ENCODE results near the gene PDSS2. TPM values are rescaled to one million over a fixed set of nuclear protein-coding genes. Genes with fewer than 3 reads are reported as not detected.

Gene PDSS2
- total RNA-seq, 1 experiment from 2014 or later = 16.1 TPM

GRCh38 chr6:107108201-107108890 lies 351.0 kb downstream of the PDSS2 start:
- ChIA-PET POLR2A (ENCODE audit: low non-redundant PET) (no interaction called here), CTCF (no interaction called here)
- TF ChIP-seq, protein P1, sequence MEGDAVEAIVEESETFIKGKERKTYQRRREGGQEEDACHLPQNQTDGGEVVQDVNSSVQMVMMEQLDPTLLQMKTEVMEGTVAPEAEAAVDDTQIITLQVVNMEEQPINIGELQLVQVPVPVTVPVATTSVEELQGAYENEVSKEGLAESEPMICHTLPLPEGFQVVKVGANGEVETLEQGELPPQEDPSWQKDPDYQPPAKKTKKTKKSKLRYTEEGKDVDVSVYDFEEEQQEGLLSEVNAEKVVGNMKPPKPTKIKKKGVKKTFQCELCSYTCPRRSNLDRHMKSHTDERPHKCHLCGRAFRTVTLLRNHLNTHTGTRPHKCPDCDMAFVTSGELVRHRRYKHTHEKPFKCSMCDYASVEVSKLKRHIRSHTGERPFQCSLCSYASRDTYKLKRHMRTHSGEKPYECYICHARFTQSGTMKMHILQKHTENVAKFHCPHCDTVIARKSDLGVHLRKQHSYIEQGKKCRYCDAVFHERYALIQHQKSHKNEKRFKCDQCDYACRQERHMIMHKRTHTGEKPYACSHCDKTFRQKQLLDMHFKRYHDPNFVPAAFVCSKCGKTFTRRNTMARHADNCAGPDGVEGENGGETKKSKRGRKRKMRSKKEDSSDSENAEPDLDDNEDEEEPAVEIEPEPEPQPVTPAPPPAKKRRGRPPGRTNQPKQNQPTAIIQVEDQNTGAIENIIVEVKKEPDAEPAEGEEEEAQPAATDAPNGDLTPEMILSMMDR (conservative IDR thresholded peaks at IDR 0.05; ENCODE audit: low read depth, low read length) = no peak
- no peak for TF ChIP-seq EZH2 (IDR thresholded peaks at IDR 0.05; ENCODE audit: borderline replicate concordance, low read depth, low read length, poor library complexity, severe bottlenecking)
- Histone ChIP-seq H3K4me3 (ENCODE audit: low read depth, low read length, poor library complexity, severe bottlenecking) (no peak overlapping the region), H3K27ac (ENCODE audit: low read depth, low read length, poor library complexity, severe bottlenecking) (no peak overlapping the region), H3K36me3 (ENCODE audit: insufficient read depth, low read length, poor library complexity, severe bottlenecking) (no peaks in the 10 kb centered on the region), H3K4me1 (ENCODE audit: insufficient read depth, low read length, poor library complexity, severe bottlenecking) (no peaks in the 10 kb centered on the region), H3K9me3 (ENCODE audit: low read depth, low read length, poor library complexity, severe bottlenecking) (no peaks in the 10 kb centered on the region), H3K27me3 (replicated peaks; ENCODE audit: insufficient read depth, low read depth, low read length, poor library complexity) (no peaks in the 10 kb centered on the region)
- no peak for DNase-seq (ENCODE audit: low spot score)
- BruUV-seq (replicated peaks) = no TSS peak
- intact Hi-C loops (cut with micrococcal nuclease; ENCODE audit: unreplicated experiment) = no loop called here

GRCh38 chr6:107107791-107108190 lies 351.6 kb downstream of the PDSS2 start:
- intact Hi-C loops (cut with micrococcal nuclease; ENCODE audit: unreplicated experiment) = no loop called here
- Histone ChIP-seq H3K9me3 (ENCODE audit: low read depth, low read length, poor library complexity, severe bottlenecking) (no peaks in the 10 kb centered on the region), H3K27me3 (replicated peaks; ENCODE audit: insufficient read depth, low read depth, low read length, poor library complexity) (no peaks in the 10 kb centered on the region), H3K4me3 (ENCODE audit: low read depth, low read length, poor library complexity, severe bottlenecking) (no peak overlapping the region), H3K36me3 (ENCODE audit: insufficient read depth, low read length, poor library complexity, severe bottlenecking) (no peaks in the 10 kb centered on the region), H3K4me1 (ENCODE audit: insufficient read depth, low read length, poor library complexity, severe bottlenecking) (no peaks in the 10 kb centered on the region), H3K27ac (ENCODE audit: low read depth, low read length, poor library complexity, severe bottlenecking) (no peak overlapping the region)
- ChIA-PET CTCF (no interaction called here), POLR2A (ENCODE audit: low non-redundant PET) (no interaction called here)
- no TSS peak for BruUV-seq (replicated peaks)
- TF ChIP-seq, protein P1 (conservative IDR thresholded peaks at IDR 0.05; ENCODE audit: low read depth, low read length) = no peak
- no peak for TF ChIP-seq EZH2 (IDR thresholded peaks at IDR 0.05; ENCODE audit: borderline replicate concordance, low read depth, low read length, poor library complexity, severe bottlenecking)
- DNase-seq (ENCODE audit: low spot score) = no peak

GRCh38 chr6:107106165-107106564 lies 353.2 kb downstream of the PDSS2 start:
- no peaks in the 10 kb centered on the region for H3K36me3 ChIP-seq (ENCODE audit: insufficient read depth, low read length, poor library complexity, severe bottlenecking)

More at GRCh38 chr6:107106165-107106564, 353.2 kb downstream of the PDSS2 start:
- H3K27ac ChIP-seq (ENCODE audit: low read depth, low read length, poor library complexity, severe bottlenecking) = no peak overlapping the region
- ChIA-PET POLR2A (ENCODE audit: low non-redundant PET) (no interaction called here), CTCF (no interaction called here)
- BruUV-seq (replicated peaks) = no TSS peak
- TF ChIP-seq EZH2 (IDR thresholded peaks at IDR 0.05; ENCODE audit: borderline replicate concordance, low read depth, low read length, poor library complexity, severe bottlenecking) = no peak
- TF ChIP-seq, protein P1 (conservative IDR thresholded peaks at IDR 0.05; ENCODE audit: low read depth, low read length) = no peak
- H3K9me3 ChIP-seq (ENCODE audit: low read depth, low read length, poor library complexity, severe bottlenecking) = no peaks in the 10 kb centered on the region
- H3K4me3 ChIP-seq (ENCODE audit: low read depth, low read length, poor library complexity, severe bottlenecking) = no peak overlapping the region
- intact Hi-C loops (cut with micrococcal nuclease; ENCODE audit: unreplicated experiment) = no loop called here
- no peaks in the 10 kb centered on the region for H3K4me1 ChIP-seq (ENCODE audit: insufficient read depth, low read length, poor library complexity, severe bottlenecking)
- no peak for DNase-seq (ENCODE audit: low spot score)
- no peaks in the 10 kb centered on the region for H3K27me3 ChIP-seq (replicated peaks; ENCODE audit: insufficient read depth, low read depth, low read length, poor library complexity)
